Measurements from ENCODE around the gene ANKH. TPM values are rescaled to one million over a fixed set of nuclear protein-coding genes. Genes with fewer than 3 reads are reported as not detected.

Gene ANKH
- polyA plus RNA-seq, 3 donors, result 2.4 to 6.3 (median 3.1) TPM

- Histone ChIP-seq H3K4me3 (replicated peaks in 1 of 3; ENCODE audit: low read depth in 2 of 3, low read length in 3 of 3) (no peak overlapping the region), H3K79me2 (ENCODE audit: insufficient read depth, low read length) (no peaks in the 10 kb centered on the region), H3K9ac (ENCODE audit: insufficient read depth, low read length, poor library complexity, severe bottlenecking) (no peak overlapping the region), H3K27ac (ENCODE audit: low read depth in 1 of 2, low read length in 2 of 2) (no peak overlapping the region), H2AFZ (ENCODE audit: insufficient read depth, low read depth, low read length, poor library complexity, severe bottlenecking) (no peak overlapping the region), H4K20me1 (ENCODE audit: insufficient read depth, low read length) (no peaks in the 10 kb centered on the region), H3K27me3 (ENCODE audit: control insufficient read depth in 2 of 2, insufficient read depth in 2 of 2, low read length in 2 of 2) (no peaks in the 10 kb centered on the region), H3K36me3 (replicated peaks in 1 of 2; ENCODE audit: control insufficient read depth in 1 of 2, insufficient read depth in 2 of 2, low read length in 2 of 2) (no peaks in the 10 kb centered on the region), H3K9me3 (replicated peaks in 1 of 2; ENCODE audit: control insufficient read depth in 1 of 2, insufficient read depth in 1 of 2, low read length in 2 of 2) (no peaks in the 10 kb centered on the region), H3K4me1 (ENCODE audit: control insufficient read depth in 1 of 2, insufficient read depth in 2 of 2, low read length in 2 of 2) (no peaks in the 10 kb centered on the region), H3K4me2 (replicated peaks; ENCODE audit: extremely low read depth, low read length, poor library complexity, severe bottlenecking) (no peak overlapping the region)
- Mint-ChIP-seq H3K27me3 (ENCODE audit: low read depth in 3 of 3) (peaks cover 0 to 2% (median 0%) of the 10 kb centered on the region in 3 donors), H3K36me3 (peaks cover 0 to 3% of the 10 kb centered on the region in 2 donors), H3K27ac (no peak overlapping the region), H3K4me3 (no peak overlapping the region), H3K9me3 (peaks cover 0 to 4% (median 0%) of the 10 kb centered on the region in 7 donors), H3K4me1 (peaks cover 9% of the 10 kb centered on the region)
- WGBS (ENCODE audit: insufficient coverage), result 84% methylated on average over 5 of the region's 6 CpGs
- peak in 2 of 3 donors; percentile 8 to 17 for DNase-seq
- TF ChIP-seq, protein P1, sequence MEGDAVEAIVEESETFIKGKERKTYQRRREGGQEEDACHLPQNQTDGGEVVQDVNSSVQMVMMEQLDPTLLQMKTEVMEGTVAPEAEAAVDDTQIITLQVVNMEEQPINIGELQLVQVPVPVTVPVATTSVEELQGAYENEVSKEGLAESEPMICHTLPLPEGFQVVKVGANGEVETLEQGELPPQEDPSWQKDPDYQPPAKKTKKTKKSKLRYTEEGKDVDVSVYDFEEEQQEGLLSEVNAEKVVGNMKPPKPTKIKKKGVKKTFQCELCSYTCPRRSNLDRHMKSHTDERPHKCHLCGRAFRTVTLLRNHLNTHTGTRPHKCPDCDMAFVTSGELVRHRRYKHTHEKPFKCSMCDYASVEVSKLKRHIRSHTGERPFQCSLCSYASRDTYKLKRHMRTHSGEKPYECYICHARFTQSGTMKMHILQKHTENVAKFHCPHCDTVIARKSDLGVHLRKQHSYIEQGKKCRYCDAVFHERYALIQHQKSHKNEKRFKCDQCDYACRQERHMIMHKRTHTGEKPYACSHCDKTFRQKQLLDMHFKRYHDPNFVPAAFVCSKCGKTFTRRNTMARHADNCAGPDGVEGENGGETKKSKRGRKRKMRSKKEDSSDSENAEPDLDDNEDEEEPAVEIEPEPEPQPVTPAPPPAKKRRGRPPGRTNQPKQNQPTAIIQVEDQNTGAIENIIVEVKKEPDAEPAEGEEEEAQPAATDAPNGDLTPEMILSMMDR (IDR thresholded peaks at IDR 0.05), result no peak
- intact Hi-C loops (cut with micrococcal nuclease), result no loop called here
Observed at GRCh38 chr5:14816999-14817761, 54.4 kb downstream of the ANKH start.

DNA sequence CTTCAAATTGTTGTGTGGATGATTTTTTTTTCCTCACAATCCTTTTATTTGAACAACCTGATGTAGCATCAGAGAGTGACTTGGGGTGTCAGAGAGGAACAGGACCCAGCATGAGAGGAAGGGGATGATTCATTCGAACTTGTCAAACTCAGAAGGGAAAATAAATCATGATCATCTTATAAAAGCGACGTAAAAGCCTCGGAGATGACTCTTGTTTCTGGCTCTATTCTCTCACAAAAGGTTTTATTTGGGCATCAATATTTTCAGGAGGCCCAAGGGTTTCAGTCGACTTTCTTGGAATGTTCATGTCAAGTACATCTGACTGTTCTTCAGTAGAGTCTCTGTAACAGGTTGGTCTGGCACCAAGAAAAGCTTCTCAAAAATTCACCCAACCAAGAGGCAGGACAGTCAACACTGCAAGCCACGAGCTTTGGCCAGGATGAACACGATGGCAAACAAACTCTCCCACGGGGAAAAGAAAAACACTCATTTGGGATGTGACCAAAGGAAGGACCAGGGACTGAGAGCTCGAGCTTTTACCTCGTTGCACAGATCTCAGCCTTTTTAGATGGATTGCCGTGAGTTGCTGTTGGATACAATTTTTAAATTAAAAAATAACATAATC is 55.1 kb downstream of the ANKH start:
- Mint-ChIP-seq H3K27me3 (ENCODE audit: low read depth in 3 of 3) (peaks cover 0 to 2% (median 0%) of the 10 kb centered on the region in 3 donors), H3K36me3 (peaks cover 0 to 3% of the 10 kb centered on the region in 2 donors), H3K4me3 (no peak overlapping the region), H3K27ac (no peak overlapping the region), H3K9me3 (peaks cover 0 to 4% (median 0%) of the 10 kb centered on the region in 7 donors), H3K4me1 (peaks cover 12% of the 10 kb centered on the region)
- H3K9ac ChIP-seq (ENCODE audit: insufficient read depth, low read length, poor library complexity, severe bottlenecking), result no peak overlapping the region
- H3K27ac ChIP-seq (ENCODE audit: low read depth in 1 of 2, low read length in 2 of 2), result no peak overlapping the region
- TF ChIP-seq, protein P1 (IDR thresholded peaks at IDR 0.05), result no peak
- no peaks in the 10 kb centered on the region for H3K27me3 ChIP-seq (ENCODE audit: control insufficient read depth in 2 of 2, insufficient read depth in 2 of 2, low read length in 2 of 2)
- no peaks in the 10 kb centered on the region for H3K9me3 ChIP-seq (replicated peaks in 1 of 2; ENCODE audit: control insufficient read depth in 1 of 2, insufficient read depth in 1 of 2, low read length in 2 of 2)
- peaks cover 0 to 3% of the 10 kb centered on the region in 2 donors for H3K4me1 ChIP-seq (ENCODE audit: control insufficient read depth in 1 of 2, insufficient read depth in 2 of 2, low read length in 2 of 2)
- intact Hi-C loops (cut with micrococcal nuclease), result no loop called here
- DNase-seq, result no peak
- no peak overlapping the region for H3K4me2 ChIP-seq (replicated peaks; ENCODE audit: extremely low read depth, low read length, poor library complexity, severe bottlenecking)
- 93% methylated on average over 6 of the region's 11 CpGs for WGBS (ENCODE audit: insufficient coverage)
- H2AFZ ChIP-seq (ENCODE audit: insufficient read depth, low read depth, low read length, poor library complexity, severe bottlenecking), result no peak overlapping the region
- H3K36me3 ChIP-seq (replicated peaks in 1 of 2; ENCODE audit: control insufficient read depth in 1 of 2, insufficient read depth in 2 of 2, low read length in 2 of 2), result no peaks in the 10 kb centered on the region
- H3K79me2 ChIP-seq (ENCODE audit: insufficient read depth, low read length), result no peaks in the 10 kb centered on the region
- H4K20me1 ChIP-seq (ENCODE audit: insufficient read depth, low read length), result no peaks in the 10 kb centered on the region
- no peak overlapping the region for H3K4me3 ChIP-seq (replicated peaks in 1 of 3; ENCODE audit: low read depth in 2 of 3, low read length in 3 of 3)
